ENCODE results near the gene CDC6.

The CDC6 gene

DNA sequence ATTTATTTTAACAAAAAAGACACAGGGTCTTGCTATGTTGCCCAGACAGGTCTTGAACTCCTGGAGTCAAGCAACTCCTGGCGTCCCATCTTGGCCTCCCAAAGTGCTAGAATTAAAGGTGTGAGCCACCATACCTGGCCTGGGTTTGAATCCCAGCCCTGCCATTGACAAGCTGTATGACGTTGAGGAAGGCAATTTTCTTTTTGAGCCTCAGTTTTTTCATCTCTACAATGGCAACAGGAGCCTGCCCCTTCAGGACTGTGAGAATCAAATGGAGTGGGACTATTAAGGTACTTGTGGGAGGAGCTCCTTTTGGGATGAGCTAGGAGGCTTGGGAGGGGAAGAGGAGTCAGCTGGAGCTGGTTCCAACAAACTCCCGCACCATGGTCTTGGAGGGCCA lies 27.5 kb downstream of the CDC6 start:
- H3K36me3 ChIP-seq (ENCODE audit: control insufficient read depth in 5 of 5, insufficient read depth in 5 of 5, low read length in 5 of 5) = no peaks in the 10 kb centered on the region

GRCh38 chr17:40315678-40316570 lies 28.2 kb downstream of the CDC6 start:
- Histone ChIP-seq H3K27ac (ENCODE audit: low read depth, low read length) (peak overlapping the region; percentile 88), H3K9ac (ENCODE audit: low read length in 5 of 5) (no peak overlapping the region), H3K27me3 (ENCODE audit: control insufficient read depth in 5 of 5, insufficient read depth in 4 of 5, low read length in 5 of 5) (peaks cover 0 to 4% (median 0%) of the 10 kb centered on the region in 5 donors), H3K4me3 (ENCODE audit: low read depth in 1 of 5, low read length in 5 of 5) (peak overlapping the region in 3 of 5 donors; percentile 17 to 86 (median 65)), H3K9me3 (ENCODE audit: control insufficient read depth in 5 of 5, low read length in 5 of 5) (no peaks in the 10 kb centered on the region), H3K4me1 (ENCODE audit: control insufficient read depth in 5 of 5, insufficient read depth in 5 of 5, low read length in 5 of 5) (peaks cover 43 to 93% (median 86%) of the 10 kb centered on the region in 5 donors), H3K36me3 (ENCODE audit: control insufficient read depth in 5 of 5, insufficient read depth in 5 of 5, low read length in 5 of 5) (no peaks in the 10 kb centered on the region)

More for the DNA sequence above, 27.5 kb downstream of the CDC6 start:
- no peaks in the 10 kb centered on the region for H3K9me3 ChIP-seq (ENCODE audit: control insufficient read depth in 5 of 5, low read length in 5 of 5)
- H3K9ac ChIP-seq (ENCODE audit: low read length in 5 of 5) = no peak overlapping the region
- no peak overlapping the region for H3K27ac ChIP-seq (ENCODE audit: low read depth, low read length)
- H3K27me3 ChIP-seq (ENCODE audit: control insufficient read depth in 5 of 5, insufficient read depth in 4 of 5, low read length in 5 of 5) = peaks cover 0 to 4% (median 0%) of the 10 kb centered on the region in 5 donors
- peaks cover 42 to 93% (median 86%) of the 10 kb centered on the region in 5 donors for H3K4me1 ChIP-seq (ENCODE audit: control insufficient read depth in 5 of 5, insufficient read depth in 5 of 5, low read length in 5 of 5)
- H3K4me3 ChIP-seq (ENCODE audit: low read depth in 1 of 5, low read length in 5 of 5) = no peak overlapping the region

DNA sequence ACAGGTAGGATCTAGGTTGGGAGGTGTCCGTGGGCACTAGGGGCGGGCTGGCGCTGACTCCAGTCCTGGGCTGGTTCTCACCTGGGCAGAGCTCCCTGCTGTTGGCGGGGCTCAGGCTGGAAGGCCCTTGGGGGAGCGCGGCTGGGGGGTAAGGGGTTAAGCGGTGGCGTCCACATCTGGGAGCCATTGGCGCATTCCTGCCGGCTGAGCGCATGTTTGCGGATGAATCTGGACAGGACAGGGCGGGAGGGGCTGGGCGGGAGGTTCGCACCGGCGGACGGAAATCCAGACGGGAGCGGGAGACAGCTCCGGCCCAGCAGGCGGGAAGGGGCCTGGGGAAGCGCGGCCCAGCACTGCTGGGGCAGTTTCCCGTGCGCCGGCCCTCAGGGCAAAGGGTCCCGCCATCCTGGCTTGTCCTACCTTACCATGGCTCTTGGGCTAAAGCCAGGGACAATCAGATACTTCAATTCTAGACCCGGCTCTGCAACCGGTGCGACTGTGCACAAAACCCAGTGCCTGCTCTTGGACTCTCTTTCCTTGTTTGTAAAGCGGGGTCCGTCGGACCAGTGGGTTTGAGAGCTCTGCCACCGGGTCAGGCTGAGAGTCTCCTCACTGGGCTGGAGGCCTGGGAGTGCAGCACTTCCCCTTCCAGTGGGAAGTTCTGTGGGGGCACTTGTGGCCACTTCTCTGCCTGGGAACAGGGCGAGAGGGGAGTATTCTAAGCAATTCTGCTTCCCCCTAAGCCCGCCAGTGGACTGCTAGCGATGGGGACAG lies 29.1 kb downstream of the CDC6 start:
- Histone ChIP-seq H3K4me1 (ENCODE audit: control insufficient read depth in 5 of 5, insufficient read depth in 5 of 5, low read length in 5 of 5) (peaks cover 38 to 93% (median 86%) of the 10 kb centered on the region in 5 donors), H3K9ac (ENCODE audit: low read length in 5 of 5) (peak overlapping the region; percentile 35 to 76 (median 46)), H3K9me3 (ENCODE audit: control insufficient read depth in 5 of 5, low read length in 5 of 5) (no peaks in the 10 kb centered on the region), H3K27me3 (ENCODE audit: control insufficient read depth in 5 of 5, insufficient read depth in 4 of 5, low read length in 5 of 5) (peaks cover 0 to 4% (median 0%) of the 10 kb centered on the region in 5 donors), H3K36me3 (ENCODE audit: control insufficient read depth in 5 of 5, insufficient read depth in 5 of 5, low read length in 5 of 5) (no peaks in the 10 kb centered on the region), H3K27ac (ENCODE audit: low read depth, low read length) (peak overlapping the region; percentile 88), H3K4me3 (ENCODE audit: low read depth in 1 of 5, low read length in 5 of 5) (peak overlapping the region; percentile 65 to 90 (median 75))

DNA sequence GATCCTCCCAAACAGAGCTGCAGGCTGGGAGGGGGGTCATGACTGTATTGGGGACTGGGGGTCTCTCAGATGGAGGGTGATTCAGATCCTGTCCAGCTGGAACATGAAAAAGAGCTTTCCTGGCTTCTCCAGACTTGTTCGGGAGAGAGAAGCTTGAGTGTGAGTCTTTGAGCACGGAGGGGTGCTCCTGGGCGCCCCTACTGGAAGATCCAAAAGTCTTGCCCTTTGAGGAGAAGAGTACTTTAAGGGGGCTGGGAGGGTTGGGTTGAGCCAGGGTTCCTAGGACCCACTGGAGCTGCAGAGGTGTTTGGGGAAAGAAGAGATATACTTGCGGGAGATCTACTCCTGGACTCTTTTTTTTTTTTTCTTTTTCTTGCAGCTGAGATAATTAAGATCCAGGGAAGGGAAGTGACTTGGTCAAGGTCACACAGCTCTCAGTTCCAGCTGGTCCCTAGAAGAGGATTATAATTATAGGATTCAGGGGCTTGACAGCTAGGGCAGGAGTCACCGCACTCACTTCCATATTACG lies 29.7 kb downstream of the CDC6 start:
- peak overlapping the region; percentile 88 for H3K27ac ChIP-seq (ENCODE audit: low read depth, low read length)
- peak overlapping the region; percentile 65 to 90 (median 75) for H3K4me3 ChIP-seq (ENCODE audit: low read depth in 1 of 5, low read length in 5 of 5)
- peak overlapping the region; percentile 46 to 94 (median 76) for H3K9ac ChIP-seq (ENCODE audit: low read length in 5 of 5)
- H3K4me1 ChIP-seq (ENCODE audit: control insufficient read depth in 5 of 5, insufficient read depth in 5 of 5, low read length in 5 of 5) = peaks cover 34 to 93% (median 86%) of the 10 kb centered on the region in 5 donors
- H3K27me3 ChIP-seq (ENCODE audit: control insufficient read depth in 5 of 5, insufficient read depth in 4 of 5, low read length in 5 of 5) = peaks cover 0 to 4% (median 0%) of the 10 kb centered on the region in 5 donors
- no peaks in the 10 kb centered on the region for H3K9me3 ChIP-seq (ENCODE audit: control insufficient read depth in 5 of 5, low read length in 5 of 5)
- H3K36me3 ChIP-seq (ENCODE audit: control insufficient read depth in 5 of 5, insufficient read depth in 5 of 5, low read length in 5 of 5) = no peaks in the 10 kb centered on the region

DNA sequence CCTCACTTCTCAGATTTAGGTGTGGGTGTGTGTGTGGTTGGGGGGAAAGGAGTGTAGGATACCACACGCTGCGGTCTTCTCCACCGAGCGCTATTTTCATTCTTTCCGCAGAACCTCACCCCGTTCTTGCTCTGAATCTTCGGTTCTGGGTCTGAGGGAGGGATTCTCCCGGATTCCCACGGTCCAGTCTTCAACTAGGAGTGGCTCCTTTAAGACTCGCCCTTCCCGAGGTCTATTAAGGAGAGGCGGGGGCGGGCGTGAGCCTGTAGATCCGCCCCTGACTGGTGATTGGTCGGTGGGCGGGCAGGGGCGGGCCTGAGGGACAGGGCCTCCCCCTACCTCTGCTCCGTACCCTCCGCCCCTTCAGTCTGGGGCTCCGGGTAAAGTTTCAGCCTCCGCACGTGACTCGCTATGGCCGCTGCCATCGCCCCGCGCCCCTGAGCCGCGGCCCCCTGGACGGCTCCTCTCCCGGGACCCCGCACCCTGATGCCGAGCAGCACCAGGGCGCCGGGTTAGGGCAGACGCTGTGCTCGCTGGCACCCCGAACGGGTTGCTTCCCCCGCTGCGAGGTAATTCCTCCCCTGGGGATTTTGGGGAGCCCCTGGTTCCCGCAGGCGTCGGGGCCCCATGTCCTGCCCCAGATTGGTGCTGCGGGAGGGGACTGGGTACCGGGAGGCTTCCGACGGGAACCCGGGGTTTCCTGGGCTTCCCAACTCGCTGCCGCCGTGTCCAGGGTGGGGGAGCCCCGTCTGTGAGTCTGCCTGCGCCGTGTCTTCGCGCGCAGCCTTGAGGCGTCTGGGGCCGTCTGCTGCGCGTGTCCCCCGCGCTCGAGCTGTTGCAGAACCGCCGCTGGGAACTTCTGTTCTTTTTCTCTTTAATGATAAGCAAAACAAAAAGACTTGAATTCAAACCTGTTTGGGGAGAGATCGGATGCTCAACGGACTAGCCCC lies 30.5 kb downstream of the CDC6 start:
- Histone ChIP-seq H3K27ac (ENCODE audit: low read depth, low read length) (peak overlapping the region; percentile 88), H3K27me3 (ENCODE audit: control insufficient read depth in 5 of 5, insufficient read depth in 4 of 5, low read length in 5 of 5) (peaks cover 0 to 4% (median 0%) of the 10 kb centered on the region in 5 donors), H3K36me3 (ENCODE audit: control insufficient read depth in 5 of 5, insufficient read depth in 5 of 5, low read length in 5 of 5) (no peaks in the 10 kb centered on the region)

DNA sequence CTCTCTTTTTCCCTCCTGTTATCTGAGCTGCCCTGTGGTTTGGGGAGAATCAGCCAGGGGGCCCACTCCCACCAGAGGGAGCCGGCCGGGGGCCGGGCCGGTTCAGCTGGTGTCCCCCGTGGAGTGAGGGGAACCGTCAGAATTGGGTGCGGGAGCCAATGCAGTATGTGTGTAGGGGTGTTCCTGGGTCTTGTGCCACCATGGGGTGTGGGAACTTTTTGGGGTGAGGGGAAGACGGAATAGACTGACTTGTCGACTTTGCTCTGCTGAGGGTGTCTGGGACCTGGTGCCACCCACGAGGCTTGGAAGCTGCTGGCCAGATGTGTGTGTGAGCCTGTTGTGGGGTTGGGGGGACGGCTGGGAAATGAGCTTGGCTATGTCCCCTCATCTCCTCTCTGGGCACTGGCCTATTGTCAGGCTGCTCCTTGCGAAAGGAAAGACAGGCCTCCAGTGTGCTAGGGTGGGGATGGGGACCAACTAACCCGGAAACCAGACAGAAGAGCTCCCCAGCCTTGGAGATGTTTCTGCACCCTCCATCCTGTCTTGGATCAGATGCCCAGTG lies 31.2 kb downstream of the CDC6 start:
- H3K27ac ChIP-seq (ENCODE audit: low read depth, low read length) = peak overlapping the region; percentile 88

More for the DNA sequence above, 30.5 kb downstream of the CDC6 start:
- Histone ChIP-seq H3K4me1 (ENCODE audit: control insufficient read depth in 5 of 5, insufficient read depth in 5 of 5, low read length in 5 of 5) (peaks cover 27 to 93% (median 86%) of the 10 kb centered on the region in 5 donors), H3K4me3 (ENCODE audit: low read depth in 1 of 5, low read length in 5 of 5) (peak overlapping the region; percentile 65 to 90 (median 83)), H3K9ac (ENCODE audit: low read length in 5 of 5) (peak overlapping the region; percentile 81 to 96 (median 90)), H3K9me3 (ENCODE audit: control insufficient read depth in 5 of 5, low read length in 5 of 5) (no peaks in the 10 kb centered on the region)

DNA sequence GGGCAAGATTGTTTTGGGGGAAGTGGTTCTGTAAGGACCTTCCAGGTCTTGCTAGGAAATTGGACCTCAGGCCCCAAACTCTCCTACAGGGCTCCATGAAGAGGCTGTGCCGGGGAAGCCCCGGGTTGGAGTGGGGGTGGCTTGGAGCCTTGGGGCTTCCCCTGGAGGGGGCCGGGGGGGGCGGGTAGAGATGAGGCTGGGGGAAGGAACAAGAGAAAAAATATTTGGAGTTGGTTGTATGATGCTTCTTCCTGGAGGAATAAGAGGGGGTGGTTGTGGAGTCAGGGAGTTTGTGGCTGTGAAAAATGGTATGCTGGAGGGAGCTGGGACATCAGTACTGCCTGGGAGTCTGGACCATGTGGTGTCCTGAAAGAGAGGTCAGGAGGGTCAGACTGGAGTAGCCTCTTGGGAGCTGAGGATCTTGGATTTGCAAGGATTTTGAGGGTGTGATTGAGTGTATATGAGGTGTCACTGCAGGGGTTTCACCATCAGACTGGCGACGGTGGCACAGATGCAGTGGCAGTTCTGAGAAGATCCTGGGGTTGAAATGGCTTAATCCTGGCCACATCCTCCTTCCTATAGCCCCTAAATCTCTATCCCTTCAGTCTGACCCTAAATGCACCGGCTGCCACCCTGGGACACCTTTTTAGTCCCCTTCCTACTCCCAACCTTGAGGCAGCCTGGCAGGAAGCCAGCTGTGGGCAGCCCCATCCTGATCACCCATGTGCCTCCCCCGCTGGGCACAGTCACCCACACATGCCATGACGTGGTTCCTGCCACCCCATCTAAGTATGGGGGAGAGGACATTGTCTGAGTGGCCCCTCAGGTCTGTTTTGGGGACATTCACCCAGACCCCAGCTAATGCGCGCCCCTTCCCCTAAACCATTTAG lies 32.2 kb downstream of the CDC6 start:
- H3K9me3 ChIP-seq (ENCODE audit: control insufficient read depth in 5 of 5, low read length in 5 of 5) = no peaks in the 10 kb centered on the region
- peaks cover 32 to 95% (median 91%) of the 10 kb centered on the region in 5 donors for H3K4me1 ChIP-seq (ENCODE audit: control insufficient read depth in 5 of 5, insufficient read depth in 5 of 5, low read length in 5 of 5)
- H3K4me3 ChIP-seq (ENCODE audit: low read depth in 1 of 5, low read length in 5 of 5) = peak overlapping the region; percentile 47 to 90 (median 83)
- peaks cover 0 to 4% (median 0%) of the 10 kb centered on the region in 5 donors for H3K27me3 ChIP-seq (ENCODE audit: control insufficient read depth in 5 of 5, insufficient read depth in 4 of 5, low read length in 5 of 5)
- H3K27ac ChIP-seq (ENCODE audit: low read depth, low read length) = peak overlapping the region; percentile 88
- no peaks in the 10 kb centered on the region for H3K36me3 ChIP-seq (ENCODE audit: control insufficient read depth in 5 of 5, insufficient read depth in 5 of 5, low read length in 5 of 5)
- peak overlapping the region in 4 of 5 donors; percentile 43 to 64 (median 47) for H3K9ac ChIP-seq (ENCODE audit: low read length in 5 of 5)

More for the DNA sequence above, 31.2 kb downstream of the CDC6 start:
- Histone ChIP-seq H3K4me1 (ENCODE audit: control insufficient read depth in 5 of 5, insufficient read depth in 5 of 5, low read length in 5 of 5) (peaks cover 26 to 93% (median 86%) of the 10 kb centered on the region in 5 donors), H3K9ac (ENCODE audit: low read length in 5 of 5) (peak overlapping the region; percentile 77 to 96 (median 87)), H3K4me3 (ENCODE audit: low read depth in 1 of 5, low read length in 5 of 5) (peak overlapping the region; percentile 65 to 90 (median 83)), H3K36me3 (ENCODE audit: control insufficient read depth in 5 of 5, insufficient read depth in 5 of 5, low read length in 5 of 5) (no peaks in the 10 kb centered on the region), H3K27me3 (ENCODE audit: control insufficient read depth in 5 of 5, insufficient read depth in 4 of 5, low read length in 5 of 5) (peaks cover 0 to 4% (median 0%) of the 10 kb centered on the region in 5 donors), H3K9me3 (ENCODE audit: control insufficient read depth in 5 of 5, low read length in 5 of 5) (no peaks in the 10 kb centered on the region)

DNA sequence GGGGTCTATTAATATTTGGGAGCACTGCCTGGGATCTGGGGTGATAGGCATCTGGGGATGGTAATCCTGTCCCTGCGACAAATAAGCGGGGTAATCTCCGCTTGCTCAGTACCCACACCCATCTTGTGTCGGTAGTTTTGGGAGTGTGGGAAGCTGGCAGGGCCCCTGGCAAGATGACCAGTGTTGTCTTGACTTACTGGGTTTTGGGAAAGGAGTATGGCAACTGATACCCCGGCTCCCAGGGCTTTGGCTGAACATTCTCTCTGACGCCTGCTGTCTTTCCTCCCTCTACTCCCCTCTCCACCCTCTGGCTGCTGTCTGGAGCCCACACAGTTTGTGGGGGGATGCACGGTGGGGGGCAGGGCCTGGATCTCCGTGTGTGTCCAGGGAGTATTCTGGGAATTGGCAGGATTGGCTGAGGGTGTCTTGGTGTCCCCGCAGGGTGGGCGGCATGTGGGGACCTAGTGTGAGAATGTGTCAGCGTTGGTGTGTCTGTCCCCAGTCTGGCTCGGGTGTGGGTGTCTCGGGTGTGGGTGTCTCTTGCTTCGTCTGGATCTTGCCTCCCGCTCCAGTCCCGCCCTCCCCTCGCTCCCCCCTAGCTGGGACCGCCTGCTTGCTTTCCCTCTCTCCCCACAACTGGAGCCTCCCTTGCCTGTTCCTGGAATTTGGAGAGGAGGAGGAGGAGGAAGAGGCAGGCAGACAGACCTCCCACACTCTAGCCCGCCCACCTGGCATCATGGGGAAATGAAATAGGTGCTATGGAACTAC lies 33.3 kb downstream of the CDC6 start:
- Histone ChIP-seq H3K9me3 (ENCODE audit: control insufficient read depth in 5 of 5, low read length in 5 of 5) (no peaks in the 10 kb centered on the region), H3K9ac (ENCODE audit: low read length in 5 of 5) (peak overlapping the region; percentile 1 to 64 (median 47)), H3K36me3 (ENCODE audit: control insufficient read depth in 5 of 5, insufficient read depth in 5 of 5, low read length in 5 of 5) (no peaks in the 10 kb centered on the region), H3K4me3 (ENCODE audit: low read depth in 1 of 5, low read length in 5 of 5) (peak overlapping the region; percentile 50 to 86 (median 63)), H3K27ac (ENCODE audit: low read depth, low read length) (peak overlapping the region; percentile 88), H3K27me3 (ENCODE audit: control insufficient read depth in 5 of 5, insufficient read depth in 4 of 5, low read length in 5 of 5) (peaks cover 0 to 4% (median 0%) of the 10 kb centered on the region in 5 donors), H3K4me1 (ENCODE audit: control insufficient read depth in 5 of 5, insufficient read depth in 5 of 5, low read length in 5 of 5) (peaks cover 38 to 96% (median 91%) of the 10 kb centered on the region in 5 donors)

All from subcutaneous abdominal adipose tissue (tissue), 5 donors.